IPS-NIHi7 (cell line): ENCODE data around the gene DISP2.

Source experiments
- DNase-seq: peaks from one replicate; pipeline ENCODE4 v3.0.0; 2012; ENCODE audit warnings: mixed read lengths; ENCODE audit errors: extremely low spot score

DISP2 gene

DNA sequence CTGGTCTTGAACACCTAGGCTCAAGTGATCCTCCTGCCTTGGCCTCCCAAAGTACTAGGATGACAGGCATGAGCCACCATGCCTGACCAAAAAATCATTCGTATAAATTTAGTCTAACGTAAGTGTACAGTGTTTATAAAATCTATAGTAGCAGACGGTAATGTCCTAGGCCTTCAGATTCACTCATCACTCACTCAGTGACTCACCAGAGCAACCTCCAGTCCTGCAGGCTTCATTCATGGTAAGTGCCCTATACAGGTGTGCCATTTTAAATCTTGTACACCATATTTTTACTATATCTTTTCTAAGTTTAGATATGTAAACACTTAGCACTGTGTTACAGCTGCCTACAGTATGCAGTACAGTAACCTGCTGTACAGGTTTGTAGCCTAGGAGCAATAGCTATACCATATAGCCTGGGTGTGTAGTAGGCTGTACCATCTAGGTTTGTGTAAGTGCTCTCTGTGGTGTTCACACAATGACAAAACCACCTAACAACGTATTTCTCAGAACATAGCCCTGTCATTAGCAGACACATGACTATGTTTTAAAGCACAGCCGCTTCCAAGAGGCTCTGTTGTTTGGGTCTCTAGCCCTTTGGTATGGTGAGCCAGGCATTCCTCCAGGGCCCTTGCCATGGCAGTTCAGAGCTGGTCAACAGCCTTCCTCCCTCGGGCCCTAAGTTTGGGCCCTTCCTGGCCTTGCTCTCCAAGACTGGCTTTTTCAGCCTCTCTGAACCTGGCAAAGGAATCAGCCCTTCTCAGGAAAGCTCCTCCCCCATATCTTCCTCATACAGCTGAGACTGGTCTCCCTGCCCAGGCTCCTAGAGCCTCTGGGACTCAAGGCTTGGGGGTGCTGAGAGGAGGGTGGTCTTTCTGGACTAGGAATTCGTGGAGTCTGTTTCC, 15.4 kb upstream of the DISP2 start:
- DNase-seq, result no peak

DNA sequence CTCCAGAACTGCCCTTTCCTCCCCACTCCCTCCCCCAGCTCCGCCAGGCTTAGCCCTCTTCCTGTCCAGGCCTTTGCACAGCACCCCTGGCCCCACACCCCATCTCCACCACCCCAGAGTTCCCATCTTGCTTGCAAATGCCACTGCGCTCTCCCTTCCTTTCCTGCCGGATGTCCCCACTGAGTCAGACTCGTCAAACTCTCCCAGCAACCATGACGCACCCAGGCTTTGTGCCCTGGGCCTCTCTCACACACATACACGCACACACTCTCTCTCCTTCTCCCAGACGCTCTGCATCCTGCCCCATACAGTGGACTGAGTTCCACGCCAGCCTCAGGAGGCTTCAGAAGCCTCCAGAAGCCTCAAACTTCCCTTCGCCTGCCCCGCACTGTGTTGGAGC, 14.5 kb upstream of the DISP2 start:
- no peak for DNase-seq

DNA sequence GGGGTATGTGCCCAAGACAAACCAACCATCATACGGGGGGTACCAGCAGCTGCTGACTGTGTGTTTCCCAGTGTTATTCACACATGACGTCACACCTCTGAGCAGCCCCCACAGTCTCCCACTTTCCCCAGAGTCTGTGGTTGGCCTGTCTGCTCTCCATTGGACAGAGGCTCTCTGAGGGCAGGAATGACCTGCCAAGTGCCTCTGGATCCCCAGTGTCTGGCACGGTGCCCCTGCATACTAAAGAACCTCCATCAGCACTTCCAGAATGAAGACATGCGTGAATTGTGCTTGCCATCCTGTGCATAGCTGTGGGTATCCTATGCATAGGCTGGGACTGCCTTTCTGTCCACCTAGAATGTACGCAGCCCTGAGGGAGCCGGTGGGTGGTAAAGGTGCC, 13.8 kb upstream of the DISP2 start:
- no peak for DNase-seq

DNA sequence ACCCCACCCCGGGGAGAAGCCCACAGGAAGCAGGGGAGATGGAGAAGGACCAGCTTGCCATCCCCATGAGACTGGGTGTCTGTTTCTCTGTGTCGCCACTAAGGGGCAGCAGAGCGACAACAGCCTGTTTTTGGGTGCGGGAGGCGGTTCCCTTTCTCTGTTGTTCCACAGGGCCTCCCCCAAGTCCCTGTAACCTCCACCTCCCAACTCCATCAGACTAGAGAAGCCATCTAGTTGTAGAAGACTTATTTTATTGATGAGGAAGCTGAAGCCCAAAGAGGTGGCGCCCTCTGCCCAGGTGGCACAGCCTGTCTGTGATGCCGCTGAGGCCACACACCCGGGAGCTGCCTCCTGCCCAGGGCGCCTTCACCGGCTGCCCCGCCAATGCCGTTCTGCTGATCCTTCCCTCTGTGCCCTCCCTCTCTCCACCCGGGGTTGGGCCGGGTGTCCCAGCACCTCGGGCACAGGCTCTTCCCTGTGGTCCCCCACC, 13.3 kb upstream of the DISP2 start:
- DNase-seq, result peak; percentile 80

DNA sequence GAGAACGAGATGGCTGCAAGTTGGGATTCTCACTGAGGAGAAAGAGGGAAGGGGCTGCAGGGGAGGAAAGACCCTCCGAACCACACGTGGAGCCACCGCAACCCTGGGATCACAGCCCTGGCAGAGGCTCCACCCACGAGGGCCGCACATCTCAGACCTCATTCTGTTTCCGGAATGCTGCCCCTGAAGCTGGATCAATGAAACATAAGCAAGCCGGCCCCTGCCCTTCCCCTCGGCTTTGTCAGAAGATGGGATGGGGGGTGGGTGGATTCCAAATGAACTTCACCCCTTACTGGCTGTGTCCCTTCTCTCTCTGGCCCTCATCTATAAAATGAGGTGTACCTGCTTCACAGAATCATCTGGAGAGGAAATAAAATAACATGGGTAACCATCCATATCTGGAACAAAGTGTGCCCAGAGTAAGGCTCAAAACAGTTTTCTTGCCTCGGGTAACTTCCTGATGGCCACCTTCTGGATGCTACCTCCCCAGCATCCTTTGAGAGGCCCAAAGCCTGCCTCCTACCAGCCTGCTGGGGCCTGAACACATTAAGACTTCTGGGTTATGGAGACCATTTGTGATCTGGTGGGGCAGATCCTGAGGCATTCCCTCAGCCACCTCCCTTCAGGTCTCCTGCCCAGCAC, 12.7 kb upstream of the DISP2 start:
- no peak for DNase-seq

DNA sequence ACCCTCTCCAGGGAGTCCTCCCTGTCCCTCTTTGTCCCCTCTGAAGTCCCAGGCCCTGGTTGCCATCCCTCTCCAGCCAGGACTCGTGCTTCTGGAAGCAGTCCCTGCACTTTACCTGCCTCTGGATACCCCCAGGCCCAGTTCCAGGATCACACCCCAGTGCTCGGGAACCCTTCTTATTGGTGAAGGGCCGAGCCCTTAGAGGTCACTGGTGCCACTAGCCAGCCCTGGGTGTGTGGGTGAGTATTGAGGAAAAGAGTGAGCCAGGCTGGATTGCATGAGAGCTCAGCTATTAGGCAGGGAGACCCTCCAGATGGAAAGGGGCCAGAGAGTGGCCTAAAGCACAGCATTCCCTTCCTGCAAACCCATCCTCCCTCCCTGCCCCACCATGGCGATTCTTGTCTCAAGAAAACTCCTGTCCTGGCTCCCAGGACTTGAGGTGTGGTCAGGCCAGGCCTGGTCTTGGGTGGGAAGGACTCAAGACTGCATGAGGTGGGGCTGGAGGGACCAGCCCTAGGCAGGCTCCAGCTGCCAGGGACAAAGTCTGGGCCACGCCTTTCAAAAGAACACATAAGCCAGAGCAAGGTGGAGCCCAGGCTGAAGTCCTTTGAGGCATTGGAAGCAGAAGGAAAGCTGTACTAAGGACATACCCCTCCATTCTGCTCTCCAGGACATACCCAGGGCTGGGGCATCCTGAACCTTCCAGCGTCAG, 12.0 kb upstream of the DISP2 start:
- no peak for DNase-seq

DNA sequence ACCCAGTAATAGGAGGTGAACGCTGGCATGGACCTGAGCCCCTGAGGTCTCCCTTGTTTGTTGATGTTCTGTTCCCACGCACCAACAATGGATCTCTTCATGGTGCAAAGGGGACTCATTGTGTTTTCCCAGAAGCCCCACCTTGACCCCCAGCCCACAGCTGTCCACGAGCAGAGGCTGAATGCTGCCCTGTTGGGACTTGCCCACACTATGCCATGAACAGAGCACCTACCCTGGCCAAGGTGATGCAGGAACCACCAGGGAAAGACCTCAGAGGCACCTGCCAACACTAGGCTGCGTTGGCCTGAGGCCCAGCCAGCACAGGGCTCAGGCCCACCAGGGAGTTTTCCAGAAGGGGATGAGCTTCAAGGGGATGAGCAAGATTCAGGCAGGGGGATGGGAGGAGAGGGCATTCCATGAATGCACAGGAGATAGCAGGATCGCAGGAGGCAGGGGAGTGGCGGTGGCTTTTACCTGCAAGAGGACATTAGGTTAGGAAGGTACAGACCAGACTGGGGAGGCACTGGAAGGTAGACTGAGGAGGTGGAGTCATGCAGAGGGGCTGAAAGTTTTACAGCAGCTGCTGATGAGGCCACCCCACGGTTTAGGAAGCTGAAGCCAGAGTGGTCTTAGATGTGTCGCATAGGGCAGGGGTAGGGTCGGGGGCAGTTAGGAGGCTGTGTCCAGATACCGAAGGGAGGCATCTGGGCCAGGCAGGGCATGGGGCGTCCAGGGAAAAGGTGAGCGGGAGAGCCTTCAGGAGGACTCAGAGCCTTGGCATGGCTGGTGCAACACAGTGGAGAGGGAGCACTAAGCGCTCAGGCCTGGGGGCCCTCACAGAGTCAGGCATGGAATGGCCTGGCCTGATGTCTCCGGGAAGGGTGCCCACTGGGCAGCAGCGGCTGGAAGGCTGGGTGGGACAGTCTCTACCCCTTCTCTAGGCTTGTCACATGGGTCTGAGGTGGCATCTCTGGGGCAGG, 11.2 kb upstream of the DISP2 start:
- no peak for DNase-seq

DNA sequence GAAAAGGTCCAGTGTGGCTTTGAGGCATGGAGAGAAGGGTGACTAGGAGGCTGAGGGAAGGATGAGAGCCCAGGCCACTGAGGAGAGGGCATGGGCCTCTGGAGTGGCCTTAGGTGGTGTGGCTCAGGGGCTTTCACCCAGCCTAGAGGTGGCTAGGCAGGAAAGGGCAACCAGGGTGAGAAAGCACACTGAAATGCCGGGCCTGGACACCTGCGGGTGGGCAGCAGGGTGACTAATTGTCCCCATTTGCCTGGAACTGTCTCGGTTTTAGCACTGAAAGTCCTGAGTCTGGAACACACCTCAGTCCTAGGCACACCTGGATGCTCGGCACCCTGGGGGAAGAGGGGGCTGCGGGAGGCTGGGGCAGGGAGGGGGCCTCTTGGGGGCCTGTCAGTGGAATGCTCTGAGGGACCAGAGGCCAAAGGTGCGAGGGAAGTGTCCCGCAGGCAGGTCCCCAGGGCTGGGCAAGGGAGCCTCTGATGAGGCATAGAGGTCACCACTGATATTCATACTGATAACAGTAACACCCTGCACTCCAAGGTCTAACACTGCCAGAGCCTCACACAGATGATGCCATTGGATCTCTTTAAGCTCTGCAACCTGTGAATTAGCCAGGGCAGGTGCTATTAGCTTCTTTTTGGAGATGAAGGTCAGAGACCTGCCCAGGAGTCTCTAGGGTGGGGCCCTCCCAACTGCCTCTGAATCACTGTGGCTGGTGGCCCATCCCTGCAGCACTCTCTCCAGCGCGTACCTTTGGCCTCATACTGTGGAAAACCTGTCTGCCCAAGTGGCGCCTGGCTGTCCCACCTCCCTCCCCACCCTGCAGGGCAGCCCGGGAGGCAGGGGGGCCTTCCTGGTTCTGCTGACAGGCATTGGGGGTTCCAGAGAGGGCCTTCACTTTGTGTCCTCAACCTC, 10.2 kb upstream of the DISP2 start:
- DNase-seq, result no peak

DNA sequence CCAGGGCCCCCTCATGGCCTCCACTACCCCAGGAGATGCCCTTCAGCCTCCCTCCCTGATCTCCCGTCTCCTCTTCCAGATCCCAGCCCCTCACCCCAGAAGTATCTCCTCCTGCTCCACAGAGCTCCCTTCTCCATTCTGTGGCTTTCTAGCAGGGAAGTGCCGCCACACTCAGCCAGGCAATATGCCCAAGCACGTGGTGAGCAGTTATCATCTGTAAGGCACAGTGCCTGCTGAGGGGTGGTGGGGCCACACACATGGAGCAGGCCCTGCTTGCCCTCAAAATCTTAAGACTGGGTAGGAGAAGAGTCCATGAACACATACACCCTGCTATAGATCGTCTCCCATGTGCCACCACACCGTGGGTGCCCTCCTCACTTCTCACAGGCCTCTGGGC, 9.5 kb upstream of the DISP2 start:
- no peak for DNase-seq

DNA sequence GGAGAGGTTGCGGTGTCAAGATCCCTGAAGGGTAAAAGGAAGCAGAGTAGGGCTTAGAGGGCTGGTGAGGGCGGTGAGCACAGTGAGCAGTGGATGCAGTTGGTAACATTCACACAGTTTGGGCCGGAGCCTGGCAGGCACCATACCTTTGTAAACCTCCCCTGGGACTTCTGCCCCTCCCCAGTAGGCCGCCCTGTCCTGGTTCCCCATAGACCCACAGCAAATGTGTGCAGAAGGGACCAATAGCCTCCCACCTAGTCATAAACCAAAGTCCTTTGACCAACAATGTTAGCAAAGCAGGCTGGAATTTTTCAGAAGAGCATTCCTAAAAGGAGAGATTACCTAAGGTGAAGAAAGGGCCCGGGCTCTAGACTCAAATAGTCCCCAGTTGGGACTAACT, 8.9 kb upstream of the DISP2 start:
- no peak for DNase-seq

DNA sequence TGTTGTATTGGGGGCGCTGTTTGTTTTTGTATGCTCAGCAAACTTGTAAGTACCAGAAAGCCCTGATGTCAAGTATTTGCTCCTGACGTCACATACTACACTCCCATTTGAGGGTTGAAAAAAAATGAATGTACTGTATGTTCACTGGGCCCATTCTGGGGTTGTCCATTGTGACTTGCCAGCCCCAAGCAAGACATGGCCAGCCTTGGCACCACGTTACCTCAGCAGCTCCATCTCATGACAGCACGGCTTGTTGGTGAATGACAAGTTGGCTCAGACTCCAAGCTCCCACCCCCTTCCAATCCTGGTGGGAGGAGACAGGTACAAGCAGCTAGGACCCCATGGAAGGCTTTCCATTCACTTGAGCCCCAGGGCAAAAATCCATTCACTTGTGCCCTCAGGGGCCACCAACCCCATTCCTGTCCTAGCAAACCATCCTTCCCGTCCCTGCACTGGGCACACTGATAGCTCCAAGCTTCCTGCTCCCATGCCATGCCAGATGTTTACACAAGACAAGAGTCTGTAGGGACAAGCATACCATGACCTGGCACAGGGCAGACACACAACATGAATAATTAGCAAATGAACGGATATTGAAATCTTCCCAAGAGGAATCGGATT, 5.6 kb upstream of the DISP2 start:
- DNase-seq, result no peak

DNA sequence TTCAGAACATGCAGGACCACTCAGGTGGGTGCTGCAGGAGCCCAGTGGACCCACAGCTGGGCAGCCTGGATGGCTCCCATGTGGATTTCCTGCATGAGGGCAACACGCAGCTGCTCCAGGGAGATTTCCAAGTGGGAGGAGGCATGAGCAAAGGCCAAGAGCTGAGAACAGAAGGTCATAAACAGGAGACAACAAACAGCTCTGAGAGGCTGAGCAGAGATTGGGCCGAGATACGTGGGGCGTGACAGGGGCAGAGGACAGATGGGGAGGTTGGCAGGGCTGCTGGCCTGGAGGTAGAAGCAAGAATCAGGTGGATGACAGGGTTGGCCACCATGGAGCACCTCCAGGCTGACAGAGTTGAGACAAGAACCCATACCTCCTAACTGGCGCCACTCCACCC, 4.3 kb upstream of the DISP2 start:
- DNase-seq, result no peak

DNA sequence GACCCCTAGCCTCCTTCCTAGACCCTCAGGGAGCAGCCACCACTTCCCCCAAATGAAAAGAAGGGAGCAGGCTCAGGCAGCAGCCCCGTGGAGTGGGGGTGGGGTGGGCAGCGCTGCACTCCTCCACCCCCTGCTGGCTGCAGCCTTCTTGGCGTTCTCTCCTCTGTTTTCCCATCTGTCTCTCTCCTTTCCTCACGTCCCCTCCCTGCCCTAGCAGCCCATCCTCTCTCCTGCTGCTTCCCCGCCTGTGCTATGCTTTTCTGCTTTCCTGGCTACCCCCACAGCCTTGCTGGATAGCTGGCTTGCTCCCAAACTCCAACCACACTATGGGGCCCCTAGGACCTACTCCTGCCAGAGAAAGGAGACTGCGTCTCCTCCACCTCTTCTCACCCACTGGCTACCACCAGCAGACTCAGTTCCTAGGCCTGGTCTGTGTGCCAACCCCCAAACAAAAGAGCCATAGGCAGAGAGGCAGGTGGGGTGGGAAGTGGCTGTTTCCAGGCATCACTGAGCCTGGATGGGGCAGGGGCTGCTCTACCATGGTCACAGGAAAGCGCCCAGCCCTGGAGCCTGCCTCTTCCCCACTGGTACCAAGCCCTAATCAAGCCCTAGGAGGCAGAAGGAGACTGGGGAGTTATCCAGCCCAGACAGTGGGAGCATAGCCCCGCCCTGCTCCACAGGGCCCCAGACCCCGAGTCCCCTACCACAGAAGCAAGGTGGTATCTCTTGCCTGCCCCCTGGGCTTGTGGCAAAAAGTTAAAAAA, 3.4 kb upstream of the DISP2 start:
- DNase-seq, result peak; percentile 76

DNA sequence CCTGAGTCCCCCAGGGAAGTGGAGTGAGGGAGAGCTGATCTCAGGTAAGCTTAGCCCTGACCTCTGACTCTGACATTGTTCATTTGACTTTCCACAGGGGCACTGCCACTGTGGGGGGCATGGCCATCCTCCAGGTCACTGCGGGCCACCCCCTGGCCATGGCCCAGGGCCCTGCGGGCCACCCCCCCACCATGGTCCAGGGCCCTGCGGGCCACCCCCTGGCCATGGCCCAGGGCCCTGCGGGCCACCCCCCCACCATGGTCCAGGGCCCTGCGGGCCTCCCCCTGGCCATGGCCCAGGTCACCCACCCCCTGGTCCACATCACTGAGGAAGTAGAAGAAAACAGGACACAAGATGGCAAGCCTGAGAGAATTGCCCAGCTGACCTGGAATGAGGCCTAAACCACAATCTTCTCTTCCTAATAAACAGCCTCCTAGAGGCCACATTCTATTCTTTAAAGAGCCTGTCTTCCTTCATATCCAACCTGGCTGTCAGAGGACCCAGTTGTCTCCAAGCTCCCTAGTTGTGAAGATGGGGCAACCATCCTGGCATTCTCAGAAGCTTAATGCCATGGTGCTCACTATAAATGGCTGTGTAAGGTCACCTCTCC, 1.9 kb upstream of the DISP2 start:
- no peak for DNase-seq

DNA sequence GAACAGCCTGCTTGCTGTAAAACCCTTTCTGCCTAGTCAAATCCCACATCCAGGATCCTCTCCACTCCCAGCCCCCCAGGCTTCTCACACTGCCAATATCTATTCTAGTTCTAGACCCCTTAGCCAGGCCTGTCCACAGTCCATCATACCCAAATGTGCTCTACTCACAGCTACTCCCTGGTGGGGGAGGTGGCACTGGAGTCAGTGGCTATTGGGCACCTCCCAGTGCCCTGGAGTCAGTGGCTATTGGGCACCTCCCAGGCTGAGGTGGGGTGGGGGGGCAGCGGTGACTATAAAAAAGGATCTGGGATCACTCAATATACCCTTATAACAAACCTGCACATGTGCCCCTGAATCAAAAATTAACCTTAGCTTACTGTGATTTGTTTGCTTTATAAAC, 773 bp upstream of the DISP2 start:
- DNase-seq, result no peak

DNA sequence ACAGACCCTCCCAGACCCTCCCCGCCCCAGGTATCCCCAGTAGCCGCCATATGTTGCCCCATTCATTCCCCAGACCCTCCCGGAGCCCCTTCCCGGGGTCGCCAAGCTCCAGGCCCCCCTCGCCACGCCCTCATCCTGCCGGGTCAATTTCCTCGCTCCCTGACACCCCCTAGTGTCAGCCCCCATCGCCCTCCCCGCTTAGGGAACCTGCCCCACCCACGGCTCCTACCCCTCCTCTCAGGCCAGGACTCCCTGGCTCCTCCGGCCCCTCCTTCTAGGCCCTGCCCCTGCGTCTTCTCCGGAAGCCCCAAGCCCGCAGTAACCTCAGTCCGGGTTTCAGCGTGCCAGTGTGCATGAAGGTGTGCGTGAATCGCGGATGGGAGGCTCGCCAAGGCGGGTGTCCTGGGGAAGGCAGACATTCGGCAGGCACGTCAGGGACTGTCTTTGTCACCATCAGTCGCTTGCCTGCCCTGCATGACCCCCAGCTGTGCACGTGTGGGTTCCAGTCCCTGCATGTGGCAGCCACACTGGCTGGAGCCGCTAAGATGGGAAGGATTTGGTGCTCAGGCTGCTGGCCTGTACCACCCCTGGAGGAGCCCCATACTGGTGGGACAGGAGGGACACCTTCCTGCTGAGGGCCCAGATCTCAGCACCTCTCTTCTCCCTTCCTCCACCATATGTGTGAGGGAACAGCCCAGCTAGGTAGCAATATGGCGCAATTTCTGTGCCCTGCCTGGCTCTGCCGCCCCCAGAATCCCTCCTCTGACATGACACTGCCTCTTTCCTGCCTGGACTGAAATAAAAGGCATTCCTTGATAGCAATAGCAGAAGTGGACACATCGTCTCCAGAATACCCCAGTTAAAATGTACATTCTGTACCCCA, 693 bp downstream of the DISP2 start:
- DNase-seq, result peak; percentile 53

DNA sequence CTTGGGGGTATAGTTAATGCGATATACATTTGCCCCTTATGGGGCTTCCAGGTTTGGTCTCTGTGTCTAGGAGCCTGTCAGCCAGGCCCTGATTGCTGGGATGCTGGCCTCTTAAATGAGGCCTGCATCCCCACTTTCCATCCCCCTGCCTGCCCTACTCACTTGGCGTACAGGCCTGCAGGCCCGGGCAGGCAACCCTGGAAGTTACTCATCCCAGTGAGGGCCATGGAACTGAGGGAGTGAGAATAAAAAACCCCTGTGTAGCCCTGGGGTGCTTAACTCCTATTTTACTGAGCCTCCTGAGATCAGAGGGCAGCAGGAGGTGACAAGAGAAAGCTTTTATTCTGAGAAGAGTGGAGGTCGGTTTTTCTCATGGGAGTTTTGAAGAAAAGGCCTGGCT, 2.0 kb downstream of the DISP2 start:
- no peak for DNase-seq

DNA sequence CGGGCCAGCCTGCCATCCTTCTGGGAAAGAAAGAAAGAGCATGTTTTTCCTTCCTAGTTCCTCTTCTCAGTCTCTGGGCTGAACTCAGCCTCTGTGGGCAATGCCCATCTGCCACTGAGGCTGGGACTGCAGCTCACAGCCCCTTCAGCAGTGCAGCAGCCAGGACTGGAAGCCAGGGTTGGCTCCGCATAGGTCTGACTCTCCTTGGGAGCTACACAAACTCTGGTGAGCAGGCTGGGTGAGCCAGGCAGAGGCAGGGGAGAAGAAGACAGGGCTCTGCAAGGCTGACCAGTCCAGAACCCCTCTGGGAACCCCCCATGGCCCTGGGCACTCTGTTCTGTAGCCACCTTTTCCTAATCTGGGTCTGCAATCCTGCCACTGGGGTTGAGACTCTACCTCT, 3.6 kb downstream of the DISP2 start:
- no peak for DNase-seq
